Measurements from ENCODE around the gene CTH. TPM values are rescaled to one million over a fixed set of nuclear protein-coding genes. Genes with fewer than 3 reads are reported as not detected.
A peak's percentile ranks its signal among the peaks of the same experiment; 100 is the strongest.
"Not testable (repeated sequence)": the region's sequence is repeated elsewhere in the genome, so short reads cannot be mapped to it uniquely, and the experiment has no call there.

The CTH gene
- total and polyA plus RNA-seq, 2 experiments from 2014 or later, result 31.0 to 34.3 TPM

DNA sequence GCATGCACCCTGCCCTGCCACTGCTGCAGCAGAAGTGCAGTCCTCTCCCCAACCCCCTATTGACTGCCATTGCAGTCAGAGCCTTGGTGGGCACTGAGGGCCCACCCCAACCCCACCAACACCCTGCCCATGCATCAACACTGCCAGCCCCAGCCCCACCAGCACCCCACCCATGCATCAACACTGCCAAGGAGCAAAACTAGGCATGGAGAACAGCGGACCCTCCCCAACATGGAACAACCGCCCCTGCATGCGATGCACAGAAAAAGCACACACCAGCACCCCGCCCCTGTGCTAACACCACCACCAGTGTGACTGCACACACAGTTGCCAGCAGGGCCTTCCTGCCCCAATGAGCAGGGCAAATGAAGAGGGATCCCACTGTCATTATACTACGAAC is 57.1 kb downstream of the CTH start (continued):
- no peak for TF ChIP-seq EZH2phosphoT487 (IDR thresholded peaks at IDR 0.05; ENCODE audit: unreplicated experiment)
- TF ChIP-seq, protein P1, sequence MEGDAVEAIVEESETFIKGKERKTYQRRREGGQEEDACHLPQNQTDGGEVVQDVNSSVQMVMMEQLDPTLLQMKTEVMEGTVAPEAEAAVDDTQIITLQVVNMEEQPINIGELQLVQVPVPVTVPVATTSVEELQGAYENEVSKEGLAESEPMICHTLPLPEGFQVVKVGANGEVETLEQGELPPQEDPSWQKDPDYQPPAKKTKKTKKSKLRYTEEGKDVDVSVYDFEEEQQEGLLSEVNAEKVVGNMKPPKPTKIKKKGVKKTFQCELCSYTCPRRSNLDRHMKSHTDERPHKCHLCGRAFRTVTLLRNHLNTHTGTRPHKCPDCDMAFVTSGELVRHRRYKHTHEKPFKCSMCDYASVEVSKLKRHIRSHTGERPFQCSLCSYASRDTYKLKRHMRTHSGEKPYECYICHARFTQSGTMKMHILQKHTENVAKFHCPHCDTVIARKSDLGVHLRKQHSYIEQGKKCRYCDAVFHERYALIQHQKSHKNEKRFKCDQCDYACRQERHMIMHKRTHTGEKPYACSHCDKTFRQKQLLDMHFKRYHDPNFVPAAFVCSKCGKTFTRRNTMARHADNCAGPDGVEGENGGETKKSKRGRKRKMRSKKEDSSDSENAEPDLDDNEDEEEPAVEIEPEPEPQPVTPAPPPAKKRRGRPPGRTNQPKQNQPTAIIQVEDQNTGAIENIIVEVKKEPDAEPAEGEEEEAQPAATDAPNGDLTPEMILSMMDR (conservative IDR thresholded peaks at IDR 0.05; ENCODE audit: low read depth in 2 of 2), result no peak
- TF ChIP-seq EZH2 (IDR thresholded peaks at IDR 0.05; ENCODE audit: low read depth, unreplicated experiment), result no peak
- TF ChIP-seq NANOG (IDR thresholded peaks at IDR 0.05; ENCODE audit: borderline replicate concordance), result no peak
- TF ChIP-seq JUNB (IDR thresholded peaks at IDR 0.05; ENCODE audit: unreplicated experiment), result no peak
- no peak for TF ChIP-seq CREB1 (CRISPR knock-in tag; IDR thresholded peaks at IDR 0.05; ENCODE audit: low read depth)
- TF ChIP-seq STAT1 (IDR thresholded peaks at IDR 0.05; ENCODE audit: unreplicated experiment), result no peak

DNA sequence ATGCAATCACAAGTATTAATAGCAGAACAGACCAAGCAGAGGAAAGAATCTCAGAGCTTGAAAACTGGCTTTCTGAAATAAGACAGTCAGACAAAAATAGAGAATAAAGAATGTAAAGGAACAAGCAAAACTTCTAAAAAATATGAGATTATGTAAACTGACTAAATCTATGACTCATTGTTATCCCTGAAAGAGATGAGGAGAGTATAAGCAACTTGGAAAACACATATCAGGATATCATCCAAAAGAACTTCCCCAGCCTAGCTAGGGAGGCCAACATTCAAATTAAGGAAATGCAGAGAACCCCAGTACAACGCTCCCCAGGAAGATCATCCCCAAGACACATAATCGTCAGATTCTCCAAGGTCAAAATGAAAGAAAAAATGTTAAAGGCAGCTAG is 58.1 kb downstream of the CTH start:
- H3K79me2 ChIP-seq (replicated peaks; ENCODE audit: insufficient read depth); DNase-seq (ENCODE audit: low spot score); H3K4me2 ChIP-seq; H3K27ac ChIP-seq (ENCODE audit: low read depth); H3K4me3 ChIP-seq; ATAC-seq; H3K27me3 Mint-ChIP-seq (ENCODE audit: insufficient read depth, low read depth, poor library complexity); H3K4me3 Mint-ChIP-seq; H3K27ac Mint-ChIP-seq; H3K9me2 ChIP-seq (ENCODE audit: insufficient read depth); H3K27me3 ChIP-seq (ENCODE audit: insufficient read depth); H4K20me1 ChIP-seq (replicated peaks; ENCODE audit: insufficient read depth); H3F3A ChIP-seq (replicated peaks; ENCODE audit: low read depth); H3K9me3 Mint-ChIP-seq; H3K4me1 Mint-ChIP-seq; H3K36me3 Mint-ChIP-seq (ENCODE audit: low read depth); H3K4me1 ChIP-seq (ENCODE audit: insufficient read depth); H3K36me3 ChIP-seq (ENCODE audit: insufficient read depth): not testable (repeated sequence)
- peak overlapping the region; percentile 92 for H2AFZ ChIP-seq

DNA sequence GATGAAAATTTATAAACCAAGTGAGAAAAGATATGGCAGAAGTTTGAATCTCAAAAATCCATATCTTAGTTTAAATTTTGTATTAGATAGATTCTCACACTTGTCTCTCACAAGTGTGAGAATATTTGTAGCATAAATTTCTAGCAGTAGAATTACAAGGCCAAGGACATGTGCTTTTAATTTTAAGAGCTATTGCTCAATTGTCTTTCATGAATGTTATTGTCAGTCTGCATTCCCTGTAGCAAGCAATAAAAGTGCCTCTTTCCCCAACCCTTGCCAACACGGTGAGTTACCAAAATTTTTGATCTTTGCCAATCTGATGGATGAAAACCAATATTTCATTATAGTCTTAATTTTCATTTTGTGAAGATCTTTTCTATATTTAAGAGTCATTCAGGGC is 64.0 kb downstream of the CTH start:
- Histone ChIP-seq H3K79me2 (replicated peaks; ENCODE audit: insufficient read depth) (no peaks in the 10 kb centered on the region), H3F3A (replicated peaks; ENCODE audit: low read depth) (no peaks in the 10 kb centered on the region), H3K36me3 (ENCODE audit: insufficient read depth) (no peaks in the 10 kb centered on the region), H3K4me3 (no peak overlapping the region), H2AFZ (no peak overlapping the region), H3K9me2 (ENCODE audit: insufficient read depth) (no peaks in the 10 kb centered on the region), H3K27ac (ENCODE audit: low read depth) (no peak overlapping the region), H3K27me3 (ENCODE audit: insufficient read depth) (no peaks in the 10 kb centered on the region), H4K20me1 (replicated peaks; ENCODE audit: insufficient read depth) (no peaks in the 10 kb centered on the region), H3K4me1 (ENCODE audit: insufficient read depth) (no peaks in the 10 kb centered on the region), H3K4me2 (no peak overlapping the region)
- Mint-ChIP-seq H3K4me3 (no peak overlapping the region), H3K9me3 (no peaks in the 10 kb centered on the region; the same call in 2 of the 3 replicates), H3K4me1 (no peaks in the 10 kb centered on the region), H3K27ac (no peak overlapping the region), H3K27me3 (ENCODE audit: insufficient read depth, low read depth, poor library complexity) (no peaks in the 10 kb centered on the region), H3K36me3 (ENCODE audit: low read depth) (no peaks in the 10 kb centered on the region)
- ATAC-seq (no peak), DNase-seq (ENCODE audit: low spot score) (no peak)
- TF ChIP-seq, protein P2, sequence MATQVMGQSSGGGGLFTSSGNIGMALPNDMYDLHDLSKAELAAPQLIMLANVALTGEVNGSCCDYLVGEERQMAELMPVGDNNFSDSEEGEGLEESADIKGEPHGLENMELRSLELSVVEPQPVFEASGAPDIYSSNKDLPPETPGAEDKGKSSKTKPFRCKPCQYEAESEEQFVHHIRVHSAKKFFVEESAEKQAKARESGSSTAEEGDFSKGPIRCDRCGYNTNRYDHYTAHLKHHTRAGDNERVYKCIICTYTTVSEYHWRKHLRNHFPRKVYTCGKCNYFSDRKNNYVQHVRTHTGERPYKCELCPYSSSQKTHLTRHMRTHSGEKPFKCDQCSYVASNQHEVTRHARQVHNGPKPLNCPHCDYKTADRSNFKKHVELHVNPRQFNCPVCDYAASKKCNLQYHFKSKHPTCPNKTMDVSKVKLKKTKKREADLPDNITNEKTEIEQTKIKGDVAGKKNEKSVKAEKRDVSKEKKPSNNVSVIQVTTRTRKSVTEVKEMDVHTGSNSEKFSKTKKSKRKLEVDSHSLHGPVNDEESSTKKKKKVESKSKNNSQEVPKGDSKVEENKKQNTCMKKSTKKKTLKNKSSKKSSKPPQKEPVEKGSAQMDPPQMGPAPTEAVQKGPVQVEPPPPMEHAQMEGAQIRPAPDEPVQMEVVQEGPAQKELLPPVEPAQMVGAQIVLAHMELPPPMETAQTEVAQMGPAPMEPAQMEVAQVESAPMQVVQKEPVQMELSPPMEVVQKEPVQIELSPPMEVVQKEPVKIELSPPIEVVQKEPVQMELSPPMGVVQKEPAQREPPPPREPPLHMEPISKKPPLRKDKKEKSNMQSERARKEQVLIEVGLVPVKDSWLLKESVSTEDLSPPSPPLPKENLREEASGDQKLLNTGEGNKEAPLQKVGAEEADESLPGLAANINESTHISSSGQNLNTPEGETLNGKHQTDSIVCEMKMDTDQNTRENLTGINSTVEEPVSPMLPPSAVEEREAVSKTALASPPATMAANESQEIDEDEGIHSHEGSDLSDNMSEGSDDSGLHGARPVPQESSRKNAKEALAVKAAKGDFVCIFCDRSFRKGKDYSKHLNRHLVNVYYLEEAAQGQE (IDR thresholded peaks at IDR 0.05; ENCODE audit: unreplicated experiment), result no peak
- TF ChIP-seq, protein P3, sequence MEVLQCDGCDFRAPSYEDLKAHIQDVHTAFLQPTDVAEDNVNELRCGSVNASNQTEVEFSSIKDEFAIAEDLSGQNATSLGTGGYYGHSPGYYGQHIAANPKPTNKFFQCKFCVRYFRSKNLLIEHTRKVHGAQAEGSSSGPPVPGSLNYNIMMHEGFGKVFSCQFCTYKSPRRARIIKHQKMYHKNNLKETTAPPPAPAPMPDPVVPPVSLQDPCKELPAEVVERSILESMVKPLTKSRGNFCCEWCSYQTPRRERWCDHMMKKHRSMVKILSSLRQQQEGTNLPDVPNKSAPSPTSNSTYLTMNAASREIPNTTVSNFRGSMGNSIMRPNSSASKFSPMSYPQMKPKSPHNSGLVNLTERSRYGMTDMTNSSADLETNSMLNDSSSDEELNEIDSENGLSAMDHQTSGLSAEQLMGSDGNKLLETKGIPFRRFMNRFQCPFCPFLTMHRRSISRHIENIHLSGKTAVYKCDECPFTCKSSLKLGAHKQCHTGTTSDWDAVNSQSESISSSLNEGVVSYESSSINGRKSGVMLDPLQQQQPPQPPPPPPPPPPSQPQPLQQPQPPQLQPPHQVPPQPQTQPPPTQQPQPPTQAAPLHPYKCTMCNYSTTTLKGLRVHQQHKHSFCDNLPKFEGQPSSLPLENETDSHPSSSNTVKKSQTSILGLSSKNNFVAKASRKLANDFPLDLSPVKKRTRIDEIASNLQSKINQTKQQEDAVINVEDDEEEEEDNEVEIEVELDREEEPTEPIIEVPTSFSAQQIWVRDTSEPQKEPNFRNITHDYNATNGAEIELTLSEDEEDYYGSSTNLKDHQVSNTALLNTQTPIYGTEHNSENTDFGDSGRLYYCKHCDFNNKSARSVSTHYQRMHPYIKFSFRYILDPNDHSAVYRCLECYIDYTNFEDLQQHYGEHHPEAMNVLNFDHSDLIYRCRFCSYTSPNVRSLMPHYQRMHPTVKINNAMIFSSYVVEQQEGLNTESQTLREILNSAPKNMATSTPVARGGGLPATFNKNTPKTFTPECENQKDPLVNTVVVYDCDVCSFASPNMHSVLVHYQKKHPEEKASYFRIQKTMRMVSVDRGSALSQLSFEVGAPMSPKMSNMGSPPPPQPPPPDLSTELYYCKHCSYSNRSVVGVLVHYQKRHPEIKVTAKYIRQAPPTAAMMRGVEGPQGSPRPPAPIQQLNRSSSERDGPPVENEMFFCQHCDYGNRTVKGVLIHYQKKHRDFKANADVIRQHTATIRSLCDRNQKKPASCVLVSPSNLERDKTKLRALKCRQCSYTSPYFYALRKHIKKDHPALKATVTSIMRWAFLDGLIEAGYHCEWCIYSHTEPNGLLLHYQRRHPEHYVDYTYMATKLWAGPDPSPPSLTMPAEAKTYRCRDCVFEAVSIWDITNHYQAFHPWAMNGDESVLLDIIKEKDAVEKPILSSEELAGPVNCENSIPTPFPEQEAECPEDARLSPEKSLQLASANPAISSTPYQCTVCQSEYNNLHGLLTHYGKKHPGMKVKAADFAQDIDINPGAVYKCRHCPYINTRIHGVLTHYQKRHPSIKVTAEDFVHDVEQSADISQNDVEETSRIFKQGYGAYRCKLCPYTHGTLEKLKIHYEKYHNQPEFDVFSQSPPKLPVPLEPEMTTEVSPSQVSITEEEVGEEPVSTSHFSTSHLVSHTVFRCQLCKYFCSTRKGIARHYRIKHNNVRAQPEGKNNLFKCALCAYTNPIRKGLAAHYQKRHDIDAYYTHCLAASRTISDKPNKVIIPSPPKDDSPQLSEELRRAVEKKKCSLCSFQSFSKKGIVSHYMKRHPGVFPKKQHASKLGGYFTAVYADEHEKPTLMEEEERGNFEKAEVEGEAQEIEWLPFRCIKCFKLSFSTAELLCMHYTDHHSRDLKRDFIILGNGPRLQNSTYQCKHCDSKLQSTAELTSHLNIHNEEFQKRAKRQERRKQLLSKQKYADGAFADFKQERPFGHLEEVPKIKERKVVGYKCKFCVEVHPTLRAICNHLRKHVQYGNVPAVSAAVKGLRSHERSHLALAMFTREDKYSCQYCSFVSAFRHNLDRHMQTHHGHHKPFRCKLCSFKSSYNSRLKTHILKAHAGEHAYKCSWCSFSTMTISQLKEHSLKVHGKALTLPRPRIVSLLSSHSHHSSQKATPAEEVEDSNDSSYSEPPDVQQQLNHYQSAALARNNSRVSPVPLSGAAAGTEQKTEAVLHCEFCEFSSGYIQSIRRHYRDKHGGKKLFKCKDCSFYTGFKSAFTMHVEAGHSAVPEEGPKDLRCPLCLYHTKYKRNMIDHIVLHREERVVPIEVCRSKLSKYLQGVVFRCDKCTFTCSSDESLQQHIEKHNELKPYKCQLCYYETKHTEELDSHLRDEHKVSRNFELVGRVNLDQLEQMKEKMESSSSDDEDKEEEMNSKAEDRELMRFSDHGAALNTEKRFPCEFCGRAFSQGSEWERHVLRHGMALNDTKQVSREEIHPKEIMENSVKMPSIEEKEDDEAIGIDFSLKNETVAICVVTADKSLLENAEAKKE (CRISPR knock-in tag; IDR thresholded peaks at IDR 0.05), result no peak
- TF ChIP-seq EZH2 (IDR thresholded peaks at IDR 0.05; ENCODE audit: low read depth, unreplicated experiment) (no peak), JUNB (IDR thresholded peaks at IDR 0.05; ENCODE audit: unreplicated experiment) (no peak), CREB1 (CRISPR knock-in tag; IDR thresholded peaks at IDR 0.05; ENCODE audit: low read depth) (no peak)

All from GM23338 (cell line).